NCI-H524 (cell line): ENCODE data around the gene TST.

Source experiments
- DNase-seq, 2 experiments: peaks; one replicate each; lab custom pipeline; 2025; lab: John Stamatoyannopoulos, UW

Gene TST

GRCh38 chr22:36985211-36985889, 33.9 kb downstream of the TST start:
- no peak for DNase-seq

DNA sequence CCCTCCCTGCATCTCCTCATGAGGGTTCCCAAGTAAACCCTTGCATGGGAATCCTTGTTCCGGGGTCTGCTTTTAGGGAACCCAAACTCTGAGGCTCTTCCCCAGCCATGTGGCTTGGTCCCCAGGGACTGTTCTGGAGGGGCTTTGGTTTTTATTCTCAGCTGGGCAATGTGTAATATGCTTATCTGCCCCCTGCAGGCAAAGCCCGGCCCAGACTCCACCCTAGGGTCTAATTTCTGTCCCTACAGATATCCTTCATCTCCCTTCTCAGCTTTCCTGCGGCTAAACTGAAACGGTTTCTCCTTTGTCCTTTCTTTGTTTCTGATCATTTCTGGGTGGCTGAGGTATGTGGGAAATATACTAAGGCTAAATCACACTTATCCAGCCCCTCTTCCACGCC, 37.1 kb downstream of the TST start:
- DNase-seq: peak; percentile 26 to 80

DNA sequence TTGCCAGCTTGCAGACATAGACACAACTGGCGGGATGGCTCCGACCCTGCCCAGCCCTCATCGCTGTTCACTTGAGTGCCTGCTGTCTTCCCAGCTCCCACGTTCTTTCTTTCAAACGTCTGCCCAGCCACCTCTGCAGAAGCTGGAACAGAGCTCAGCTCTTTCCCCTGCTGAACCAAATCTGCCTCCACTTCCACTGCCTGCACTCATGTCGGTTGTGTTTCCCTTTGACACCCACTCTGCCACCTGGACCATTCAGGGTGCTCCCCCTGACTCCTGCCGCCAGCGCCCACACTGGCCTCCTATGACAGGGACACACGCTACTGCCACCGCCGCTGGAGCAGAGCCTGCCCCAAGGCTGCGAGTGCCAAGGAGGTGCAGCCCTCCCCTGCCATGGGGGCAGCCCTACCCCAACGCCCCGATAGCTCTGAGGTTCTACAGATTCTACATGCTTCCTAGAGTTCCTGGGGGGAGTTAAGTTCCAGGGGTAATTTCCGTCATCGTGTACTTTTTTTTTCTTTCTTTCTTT, 37.9 kb downstream of the TST start:
- DNase-seq: peak in 1 of 2 experiments; percentile 67

- DNase-seq: no peak
Measured at GRCh38 chr22:36979016-36979910, 40.0 kb downstream of the TST start.

- DNase-seq: peak; percentile 91 to 92
Measured at GRCh38 chr22:36977947-36978660, 41.1 kb downstream of the TST start.

GRCh38 chr22:36977401-36977861, 41.8 kb downstream of the TST start:
- DNase-seq: peak; percentile 40 to 67

DNA sequence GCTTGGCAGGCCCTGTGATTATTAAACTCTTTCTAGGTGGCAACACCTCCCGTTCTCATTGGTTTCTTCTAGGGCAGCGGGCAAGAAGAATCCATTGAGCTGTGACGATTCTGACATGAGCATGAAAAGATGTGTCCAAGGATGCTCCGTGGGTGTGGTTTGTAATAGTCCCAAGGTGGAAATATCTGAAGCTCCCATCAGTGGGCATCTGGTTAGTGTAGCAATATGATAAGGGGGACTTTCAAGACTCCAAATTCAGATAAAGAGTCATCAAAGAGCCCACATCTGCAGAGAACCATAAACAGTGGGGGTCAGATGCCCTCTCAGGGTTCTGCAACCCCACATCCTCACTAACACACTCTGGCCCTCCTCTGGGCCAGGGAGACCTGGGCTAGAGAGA, 42.6 kb downstream of the TST start:
- DNase-seq: no peak

DNA sequence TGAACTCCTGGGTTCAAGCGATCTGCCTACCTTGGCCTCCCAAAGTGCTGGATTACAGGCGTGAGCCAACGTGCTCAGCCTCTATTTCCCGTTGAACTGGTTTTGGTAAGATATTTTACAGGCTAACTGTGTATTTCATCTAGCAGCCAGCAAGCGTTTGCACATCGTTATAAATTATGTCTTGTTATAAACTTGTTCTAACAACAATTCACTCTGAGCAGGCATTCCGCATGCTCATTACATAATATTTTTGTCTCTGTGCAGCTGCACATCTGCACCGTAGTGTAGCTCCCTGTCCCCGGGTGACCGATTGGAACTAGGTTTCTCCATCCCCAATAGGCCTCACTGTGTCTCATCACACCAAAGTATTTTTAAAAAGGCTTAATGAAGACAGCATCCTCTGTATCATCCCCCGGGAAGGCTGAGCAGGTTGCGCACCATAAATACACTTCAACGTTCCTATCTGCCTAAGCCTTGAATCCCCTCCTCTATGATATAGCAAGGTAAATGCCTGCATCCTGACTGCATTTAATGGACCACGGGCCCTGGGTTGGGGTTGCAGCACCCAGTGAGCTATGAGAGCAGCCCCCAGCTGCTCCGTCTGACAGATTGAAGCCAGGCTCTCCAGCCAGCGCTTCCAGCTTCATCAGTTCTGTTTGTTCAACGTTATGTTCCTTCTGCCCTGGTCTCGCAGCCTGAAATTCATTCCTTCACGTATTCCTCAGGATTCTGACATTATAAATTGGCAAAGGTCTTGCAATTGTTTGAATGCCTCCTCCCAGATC, 47.7 kb downstream of the TST start:
- DNase-seq: no peak

- no peak for DNase-seq
Measured at GRCh38 chr22:36968249-36968964, 50.8 kb downstream of the TST start.

GRCh38 chr22:36966851-36967540, 52.3 kb downstream of the TST start:
- DNase-seq: no peak

- DNase-seq: no peak
Measured at GRCh38 chr22:36965696-36966095, 53.6 kb downstream of the TST start.

DNA sequence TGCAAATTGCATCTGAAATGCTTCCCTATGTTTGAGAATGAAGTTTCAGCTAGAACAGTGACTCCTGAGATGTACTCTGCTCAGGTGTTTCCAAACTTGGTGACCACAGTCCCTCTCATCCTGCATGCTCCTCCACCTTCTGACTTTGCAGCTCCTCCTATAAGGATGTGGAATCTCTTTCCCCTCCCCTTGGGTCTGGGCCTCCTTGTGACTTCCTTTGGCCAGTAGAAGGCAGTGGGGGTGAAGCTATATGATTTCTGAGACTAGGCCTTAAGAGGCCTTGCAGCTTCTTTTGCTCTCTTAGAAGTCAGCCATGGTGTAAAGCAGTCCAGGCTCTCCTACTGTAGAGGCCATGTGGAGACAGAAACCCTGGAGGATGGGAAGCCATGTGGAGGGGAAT, 55.1 kb downstream of the TST start:
- no peak for DNase-seq

DNA sequence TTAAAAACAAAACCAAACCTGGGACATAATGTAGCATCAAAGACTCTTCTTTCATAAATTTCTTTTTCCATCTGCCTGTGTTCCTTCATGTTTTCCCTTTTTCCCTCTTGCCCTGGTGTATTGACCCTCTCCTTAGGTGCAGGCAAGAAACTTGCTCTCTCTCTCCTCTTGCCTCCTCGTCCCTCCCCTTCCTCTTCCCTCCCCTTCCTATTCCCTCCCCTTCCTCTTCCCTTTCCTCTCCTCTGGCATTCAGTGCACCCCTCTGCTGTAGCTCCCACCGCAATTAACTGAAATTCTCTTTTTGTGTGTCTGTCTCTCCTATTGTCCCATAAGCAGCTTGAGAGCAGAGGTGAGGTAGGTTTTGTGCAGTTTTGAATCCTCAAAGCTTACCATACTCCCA, 55.9 kb downstream of the TST start:
- no peak for DNase-seq

GRCh38 chr22:36961626-36962025, 57.6 kb downstream of the TST start:
- DNase-seq: no peak
